ENCODE measurements around the gene IGFL4.

Gene IGFL4

DNA sequence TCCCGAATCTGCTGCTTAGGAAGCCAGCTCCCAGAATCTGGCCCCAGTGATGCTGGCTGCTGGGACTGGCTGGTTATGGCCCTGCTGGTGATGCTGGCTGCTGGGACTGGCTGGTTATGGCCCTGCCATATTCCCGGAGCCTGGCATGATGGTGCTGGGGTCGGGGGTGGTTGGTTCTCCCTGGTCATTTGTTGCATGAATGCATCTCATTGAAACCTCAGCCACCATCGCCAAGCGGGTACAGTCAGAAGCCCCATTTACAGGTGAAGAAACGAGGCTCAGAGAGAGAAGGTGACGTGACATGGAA is 20.0 kb downstream of the IGFL4 start:
- no peak overlapping the region for H3K9ac ChIP-seq (ENCODE audit: low read depth, low read length)
- peaks cover 15% of the 10 kb centered on the region; the same call in 1 of the 2 replicates for H3K4me1 ChIP-seq (ENCODE audit: insufficient read depth, low read length)
- H3K9me3 ChIP-seq (ENCODE audit: control insufficient read depth, insufficient read depth, low read length): peaks cover under 1% of the 10 kb centered on the region; the same call in 1 of the 2 replicates
- H3K36me3 ChIP-seq (ENCODE audit: insufficient read depth, low read length): no peaks in the 10 kb centered on the region

DNA sequence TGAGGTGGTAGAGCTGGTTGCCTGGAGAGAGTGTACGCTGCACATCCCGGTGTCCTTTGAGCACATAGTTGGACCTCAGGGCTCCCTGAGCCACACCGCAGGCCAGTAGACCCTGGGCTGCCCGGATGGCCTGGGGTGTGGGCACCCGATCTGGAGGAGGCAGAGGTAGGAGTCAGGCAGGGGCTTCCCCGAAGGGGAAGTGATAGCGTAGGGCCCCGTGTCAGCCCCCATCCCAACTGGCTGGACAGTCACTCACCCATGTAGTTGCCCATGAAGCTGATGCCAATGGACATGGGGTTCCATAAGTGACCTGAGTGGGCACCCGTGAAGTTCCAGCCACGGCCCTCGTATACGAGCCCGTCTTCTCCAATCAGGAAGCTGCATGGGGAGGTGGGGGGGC is 21.5 kb downstream of the IGFL4 start:
- Histone ChIP-seq H3K9ac (ENCODE audit: low read depth, low read length) (no peak overlapping the region), H3K9me3 (ENCODE audit: control insufficient read depth, insufficient read depth, low read length) (no peaks in the 10 kb centered on the region), H3K36me3 (ENCODE audit: insufficient read depth, low read length) (no peaks in the 10 kb centered on the region), H3K4me1 (ENCODE audit: insufficient read depth, low read length) (peaks cover 15% of the 10 kb centered on the region; the same call in 1 of the 2 replicates)

DNA sequence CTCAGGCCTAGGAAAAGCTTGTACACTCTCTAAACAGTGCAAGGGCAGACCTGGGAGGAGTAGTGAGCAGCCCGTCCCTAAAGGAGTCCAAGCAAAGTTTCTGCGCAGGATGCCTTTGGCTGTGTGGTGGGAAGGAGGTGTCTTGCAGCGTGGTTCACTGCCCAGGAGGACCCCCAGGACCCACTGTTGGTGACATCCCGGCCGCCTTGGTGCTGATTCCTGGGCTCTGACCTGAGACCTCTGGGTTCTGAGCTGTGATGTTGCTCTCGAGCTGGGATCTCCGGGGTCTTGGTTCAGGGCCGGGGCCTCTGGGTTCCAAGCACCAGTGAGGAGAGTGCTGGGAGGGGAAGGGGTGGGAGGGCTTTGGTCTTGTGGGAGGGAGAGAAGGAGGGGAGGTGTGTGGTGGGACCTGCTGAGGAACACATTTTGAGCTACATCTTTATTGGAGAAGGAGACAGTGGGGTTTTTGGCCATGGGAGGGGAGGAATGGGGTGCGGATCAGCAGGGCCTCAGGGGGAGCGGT is 22.0 kb downstream of the IGFL4 start:
- Histone ChIP-seq H3K9ac (ENCODE audit: low read depth, low read length) (no peak overlapping the region), H3K4me1 (ENCODE audit: insufficient read depth, low read length) (peaks cover 15% of the 10 kb centered on the region; the same call in 1 of the 2 replicates), H3K36me3 (ENCODE audit: insufficient read depth, low read length) (no peaks in the 10 kb centered on the region), H3K9me3 (ENCODE audit: control insufficient read depth, insufficient read depth, low read length) (no peaks in the 10 kb centered on the region)

DNA sequence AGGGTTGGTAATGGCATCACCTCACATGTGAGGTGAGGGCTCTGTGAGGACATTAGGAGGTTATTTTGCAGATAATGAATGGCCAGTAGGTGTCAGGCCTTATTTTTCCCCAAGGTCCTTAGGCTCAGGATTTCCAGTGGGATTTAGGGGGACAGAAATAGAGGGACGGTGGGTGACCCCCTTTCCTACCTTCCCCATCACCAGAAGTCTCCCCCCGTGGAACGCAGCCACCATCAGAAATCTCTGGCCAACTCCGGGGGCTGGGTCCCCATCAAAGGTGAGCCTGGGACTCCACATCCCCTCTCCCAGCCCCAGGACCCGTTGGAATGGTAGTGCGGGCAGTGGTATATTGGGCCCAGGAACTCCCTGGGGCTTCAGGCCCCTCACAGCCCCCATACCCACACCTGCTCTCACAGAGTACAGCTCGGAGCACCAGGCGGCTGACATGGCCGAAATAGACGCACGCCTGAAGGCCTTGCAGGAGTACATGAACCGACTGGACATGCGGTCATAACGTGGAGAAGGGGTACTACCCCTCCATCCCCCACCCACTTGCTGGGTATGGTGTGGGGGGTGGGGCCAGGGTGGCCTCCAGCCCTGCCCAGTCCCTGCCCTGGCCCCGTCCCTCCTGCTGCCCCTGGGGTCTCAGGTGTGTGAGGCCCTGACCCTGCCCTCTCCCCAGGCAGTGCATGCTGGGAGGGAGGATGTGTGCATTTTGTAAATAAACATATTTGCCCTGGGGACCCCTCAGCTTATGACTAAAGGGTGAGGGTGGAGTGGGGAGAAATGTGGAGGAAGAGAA is 22.7 kb downstream of the IGFL4 start:
- no peaks in the 10 kb centered on the region for H3K9me3 ChIP-seq (ENCODE audit: control insufficient read depth, insufficient read depth, low read length)
- peaks cover 15% of the 10 kb centered on the region; the same call in 1 of the 2 replicates for H3K4me1 ChIP-seq (ENCODE audit: insufficient read depth, low read length)
- H3K36me3 ChIP-seq (ENCODE audit: insufficient read depth, low read length): no peaks in the 10 kb centered on the region
- H3K9ac ChIP-seq (ENCODE audit: low read depth, low read length): no peak overlapping the region

DNA sequence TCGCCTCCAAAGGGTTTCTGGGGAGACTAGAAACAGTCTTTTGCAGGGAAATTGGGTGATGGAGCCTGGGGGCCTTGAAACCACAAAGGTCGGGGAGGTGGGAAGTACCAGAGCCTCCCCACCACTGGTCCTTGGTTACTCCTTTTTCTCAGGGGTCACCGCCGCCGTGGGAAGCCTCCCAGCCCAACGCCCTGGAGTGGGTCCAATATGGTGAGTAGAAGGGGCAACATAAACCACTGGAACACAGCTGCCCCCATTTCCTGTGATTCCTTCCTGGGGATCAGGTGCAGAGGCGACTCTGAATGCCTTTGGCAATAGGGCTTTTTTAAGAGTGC is 23.7 kb downstream of the IGFL4 start:
- no peaks in the 10 kb centered on the region for H3K36me3 ChIP-seq (ENCODE audit: insufficient read depth, low read length)
- H3K9me3 ChIP-seq (ENCODE audit: control insufficient read depth, insufficient read depth, low read length): no peaks in the 10 kb centered on the region
- no peak overlapping the region for H3K9ac ChIP-seq (ENCODE audit: low read depth, low read length)
- peaks cover 9% of the 10 kb centered on the region; the same call in 1 of the 2 replicates for H3K4me1 ChIP-seq (ENCODE audit: insufficient read depth, low read length)

DNA sequence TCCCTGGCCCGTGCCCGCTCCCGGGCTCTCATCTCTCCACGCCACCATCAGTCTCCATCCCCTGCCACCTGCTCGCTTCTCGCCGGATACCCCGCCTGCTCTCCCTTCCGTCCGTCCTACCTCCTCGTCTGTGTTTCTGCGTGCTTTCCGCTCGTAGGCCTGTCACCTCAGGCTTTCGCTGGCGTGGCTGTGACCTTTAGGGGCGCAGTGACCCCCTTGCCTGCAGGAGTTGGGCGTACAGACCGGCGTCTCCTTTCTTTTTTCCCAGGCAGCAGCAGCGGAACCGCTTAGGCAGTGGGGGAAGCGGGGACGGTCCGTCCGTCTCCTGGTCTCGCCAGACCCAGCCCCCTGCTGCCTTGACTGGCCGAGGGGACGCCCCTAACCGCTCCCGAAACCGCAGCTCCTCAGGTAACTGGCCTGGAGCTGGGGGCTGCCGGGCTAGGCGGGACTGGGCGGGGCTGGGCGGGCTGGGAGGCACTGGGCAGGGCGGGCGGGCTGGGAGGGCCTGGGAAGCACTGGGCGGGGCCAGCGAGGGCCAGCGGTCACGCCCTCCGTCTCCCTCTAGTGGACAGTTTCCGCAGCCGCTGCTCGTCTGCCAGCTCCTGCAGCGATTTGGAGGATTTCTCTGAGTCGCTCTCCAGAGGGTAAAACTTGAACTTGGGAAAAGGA is 24.2 kb downstream of the IGFL4 start:
- Histone ChIP-seq H3K36me3 (ENCODE audit: insufficient read depth, low read length) (no peaks in the 10 kb centered on the region), H3K9ac (ENCODE audit: low read depth, low read length) (peak overlapping the region; percentile 35; the same call in 1 of the 2 replicates), H3K4me1 (ENCODE audit: insufficient read depth, low read length) (peaks cover 4% of the 10 kb centered on the region; the same call in 1 of the 2 replicates), H3K9me3 (ENCODE audit: control insufficient read depth, insufficient read depth, low read length) (no peaks in the 10 kb centered on the region)

DNA sequence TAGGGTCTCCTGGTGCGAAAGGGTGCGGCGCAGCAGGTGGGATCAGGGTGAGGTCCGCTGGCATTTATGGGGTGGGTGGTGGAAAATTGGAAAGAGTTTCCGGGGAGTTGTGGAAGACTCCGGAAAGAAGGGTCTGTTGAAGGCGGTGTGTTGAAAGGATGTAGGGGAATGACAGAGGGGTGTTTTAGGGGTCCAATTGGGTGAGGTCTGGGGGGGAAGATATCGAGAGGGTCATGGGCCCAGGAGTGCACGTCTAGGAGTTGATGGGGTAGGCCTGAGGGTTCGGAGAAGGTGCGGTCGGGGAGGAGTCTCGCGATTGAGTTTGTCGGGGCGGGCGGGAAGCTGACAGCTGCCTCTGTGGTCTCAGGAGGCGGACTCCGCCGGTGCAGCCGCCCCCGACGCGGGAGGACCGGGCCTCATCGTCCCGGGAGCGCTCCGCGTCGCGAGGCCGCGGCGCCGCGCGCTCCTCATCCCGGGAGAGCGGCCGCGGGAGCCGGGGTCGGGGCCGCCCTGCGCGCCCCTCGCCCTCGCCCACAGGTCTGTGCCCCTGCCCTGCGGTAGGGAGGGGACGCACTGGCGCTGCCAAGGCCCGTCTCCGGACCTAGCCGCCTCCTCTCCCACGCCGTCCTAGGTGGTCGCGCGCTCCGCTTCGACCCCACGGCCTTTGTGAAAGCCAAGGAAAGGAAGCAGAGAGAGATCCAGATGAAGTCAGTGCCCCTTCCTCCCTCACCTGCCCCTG is 24.9 kb downstream of the IGFL4 start:
- no peaks in the 10 kb centered on the region for H3K36me3 ChIP-seq (ENCODE audit: insufficient read depth, low read length)
- H3K4me1 ChIP-seq (ENCODE audit: insufficient read depth, low read length): peaks cover 3% of the 10 kb centered on the region; the same call in 1 of the 2 replicates
- no peaks in the 10 kb centered on the region for H3K9me3 ChIP-seq (ENCODE audit: control insufficient read depth, insufficient read depth, low read length)
- peak overlapping the region; percentile 48; the same call in 1 of the 2 replicates for H3K9ac ChIP-seq (ENCODE audit: low read depth, low read length)

DNA sequence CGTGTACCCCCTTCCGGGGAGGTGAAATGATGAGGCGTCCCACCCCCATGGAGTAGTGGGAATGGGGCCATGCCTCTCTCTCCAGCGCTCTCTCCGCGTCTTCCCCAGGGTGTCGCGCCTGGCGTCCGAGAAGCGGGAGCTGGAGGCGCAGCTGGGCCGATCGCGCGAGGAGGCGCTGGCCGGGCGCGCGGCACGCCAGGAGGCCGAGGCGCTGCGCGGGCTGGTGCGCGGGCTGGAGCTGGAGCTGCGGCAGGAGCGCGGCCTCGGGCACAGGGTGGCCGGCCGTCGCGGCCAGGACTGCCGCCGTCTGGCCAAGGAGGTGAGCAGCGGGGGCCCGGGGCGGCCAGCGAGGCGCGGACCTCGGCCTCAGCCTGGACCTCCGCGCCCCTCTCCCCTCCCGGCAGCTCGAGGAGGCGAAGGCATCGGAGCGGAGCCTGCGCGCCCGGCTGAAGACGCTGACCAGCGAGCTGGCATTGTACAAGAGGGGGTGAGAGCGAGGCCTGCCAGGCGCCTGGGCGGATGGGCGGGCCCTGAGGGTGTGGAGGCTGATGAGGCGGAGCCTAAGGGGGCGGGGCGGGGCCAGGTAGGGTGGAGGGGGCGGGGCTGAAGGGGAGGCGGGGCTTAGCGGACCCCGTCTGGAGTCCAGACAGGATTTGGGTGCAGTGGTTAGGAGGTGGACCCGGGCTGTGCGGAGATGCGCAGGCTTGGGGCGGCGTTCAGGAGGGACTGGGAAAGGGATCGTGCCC is 25.7 kb downstream of the IGFL4 start:
- Histone ChIP-seq H3K36me3 (ENCODE audit: insufficient read depth, low read length) (no peaks in the 10 kb centered on the region), H3K4me1 (ENCODE audit: insufficient read depth, low read length) (peaks cover 3% of the 10 kb centered on the region; the same call in 1 of the 2 replicates), H3K9me3 (ENCODE audit: control insufficient read depth, insufficient read depth, low read length) (no peaks in the 10 kb centered on the region), H3K9ac (ENCODE audit: low read depth, low read length) (peak overlapping the region; percentile 61)

DNA sequence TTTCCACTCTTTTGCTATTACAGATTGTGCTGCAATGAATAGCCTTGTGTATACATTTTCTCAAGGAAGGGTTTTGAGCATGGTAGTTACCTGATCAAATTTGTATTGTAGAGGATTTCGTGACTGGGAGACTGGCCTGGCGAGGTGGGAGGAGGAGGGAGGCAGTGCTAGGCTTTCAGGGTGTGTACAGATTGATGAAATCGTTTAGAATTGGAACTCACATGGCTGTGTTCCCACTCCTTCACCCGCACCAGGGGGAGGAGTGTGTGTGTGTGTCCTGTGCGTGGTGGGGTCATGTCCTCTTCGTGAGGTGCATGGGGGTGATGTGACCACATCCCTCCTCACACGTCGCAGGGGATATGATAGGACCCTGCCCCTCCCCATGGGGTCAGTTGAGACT is 26.3 kb downstream of the IGFL4 start:
- no peaks in the 10 kb centered on the region for H3K9me3 ChIP-seq (ENCODE audit: control insufficient read depth, insufficient read depth, low read length)
- peak overlapping the region; percentile 61 for H3K9ac ChIP-seq (ENCODE audit: low read depth, low read length)
- H3K36me3 ChIP-seq (ENCODE audit: insufficient read depth, low read length): no peaks in the 10 kb centered on the region
- H3K4me1 ChIP-seq (ENCODE audit: insufficient read depth, low read length): peaks cover 3% of the 10 kb centered on the region; the same call in 1 of the 2 replicates

DNA sequence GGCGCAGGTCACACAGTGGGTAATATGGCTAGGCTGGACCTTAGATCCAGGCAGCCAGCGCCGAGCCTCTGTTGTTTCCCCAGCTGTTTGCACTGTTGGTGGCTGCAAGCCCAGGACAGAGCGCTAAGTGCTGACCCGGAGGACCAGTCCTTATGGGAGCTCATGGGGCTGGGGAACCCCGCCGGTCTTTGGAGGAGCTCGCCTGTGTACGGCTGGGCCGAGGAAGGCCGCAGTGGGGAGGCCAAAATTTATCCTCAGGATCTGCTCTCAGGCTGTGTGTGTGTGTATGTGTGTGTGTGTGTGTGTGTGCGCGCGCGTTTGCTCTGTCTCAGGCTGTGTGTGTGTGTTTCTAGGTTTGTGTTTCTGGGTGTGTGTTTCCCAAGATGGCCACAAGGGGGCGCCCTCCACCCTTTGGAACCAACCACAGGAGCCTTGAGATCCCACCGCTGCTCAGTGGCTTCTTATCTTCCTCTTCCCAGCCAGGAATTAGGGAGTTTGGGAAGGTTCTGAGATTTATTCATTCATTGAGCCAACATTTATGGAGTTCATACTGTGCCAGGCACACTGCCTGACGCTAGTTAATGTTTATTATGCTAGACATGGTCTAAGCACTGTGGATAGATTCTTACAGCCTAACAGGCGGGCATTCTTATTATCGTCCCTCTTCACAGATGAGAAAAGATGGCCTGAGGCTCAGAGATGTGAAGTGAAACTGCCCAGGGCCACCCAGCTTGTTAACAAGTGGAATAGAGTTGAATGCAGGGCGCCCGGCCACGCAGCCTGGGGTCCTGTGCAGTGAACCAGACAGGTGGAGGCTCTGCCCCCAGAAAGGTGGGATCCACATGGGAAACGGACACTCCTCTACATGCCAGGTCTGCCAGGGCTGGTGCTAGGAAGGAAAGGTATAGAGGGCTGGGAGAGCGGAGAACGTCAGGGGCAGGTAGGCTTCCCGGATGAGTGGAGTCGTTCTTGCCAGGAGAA is 31.0 kb downstream of the IGFL4 start:
- H3K9me3 ChIP-seq (ENCODE audit: control insufficient read depth, insufficient read depth, low read length): no peaks in the 10 kb centered on the region
- no peaks in the 10 kb centered on the region for H3K36me3 ChIP-seq (ENCODE audit: insufficient read depth, low read length)
- no peaks in the 10 kb centered on the region; the same call in 1 of the 2 replicates for H3K4me1 ChIP-seq (ENCODE audit: insufficient read depth, low read length)
- H3K9ac ChIP-seq (ENCODE audit: low read depth, low read length): no peak overlapping the region

DNA sequence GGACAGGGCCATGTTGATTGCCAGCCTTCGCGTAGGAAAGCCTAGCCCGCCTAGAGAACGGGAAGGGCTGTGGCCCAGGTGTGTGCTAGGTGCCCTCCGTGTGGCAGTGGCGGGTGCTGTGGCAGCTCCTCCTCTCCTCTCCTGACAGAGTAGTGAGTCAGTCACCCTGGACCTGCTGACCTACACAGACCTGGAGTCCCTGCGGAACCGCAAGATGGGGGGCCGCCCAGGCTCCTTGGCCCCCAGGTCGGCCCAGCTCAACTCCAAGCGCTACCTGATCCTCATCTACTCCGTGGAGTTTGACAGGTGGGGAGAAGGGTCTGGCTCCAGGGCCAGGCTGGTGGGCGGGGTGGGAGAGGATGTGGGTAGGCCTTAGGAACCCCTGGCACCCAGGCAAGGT is 34.4 kb downstream of the IGFL4 start:
- Histone ChIP-seq H3K4me1 (ENCODE audit: insufficient read depth, low read length) (no peaks in the 10 kb centered on the region), H3K9ac (ENCODE audit: low read depth, low read length) (no peak overlapping the region), H3K36me3 (ENCODE audit: insufficient read depth, low read length) (no peaks in the 10 kb centered on the region), H3K9me3 (ENCODE audit: control insufficient read depth, insufficient read depth, low read length) (no peaks in the 10 kb centered on the region)

DNA sequence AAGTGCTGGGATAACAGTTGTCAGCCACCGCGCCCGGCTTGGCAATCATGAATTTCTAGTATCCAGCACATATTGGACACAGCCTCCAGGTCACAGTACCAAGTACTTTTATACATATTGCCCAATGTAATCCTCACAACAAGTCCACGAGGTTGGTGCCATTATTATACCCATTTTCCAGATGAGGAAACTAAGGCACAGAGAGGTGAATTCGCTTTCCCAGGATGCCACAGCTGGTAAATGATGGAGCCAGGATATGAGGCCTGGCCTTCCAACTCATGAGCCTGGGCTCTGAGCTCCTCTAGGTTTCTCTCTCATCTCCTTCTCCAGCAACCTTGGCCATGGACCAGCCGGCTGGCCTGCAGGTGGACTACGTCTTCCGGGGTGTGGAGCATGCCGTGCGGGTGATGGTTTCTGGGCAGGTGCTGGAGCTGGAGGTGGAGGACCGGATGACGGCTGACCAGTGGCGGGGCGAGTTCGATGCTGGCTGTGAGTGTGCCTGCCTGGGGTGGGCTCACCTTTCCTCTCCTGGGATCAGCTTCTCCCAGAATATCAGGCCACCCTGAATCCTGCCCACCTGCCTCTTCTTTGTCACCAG is 38.0 kb downstream of the IGFL4 start:
- Histone ChIP-seq H3K4me1 (ENCODE audit: insufficient read depth, low read length) (no peaks in the 10 kb centered on the region), H3K36me3 (ENCODE audit: insufficient read depth, low read length) (no peaks in the 10 kb centered on the region), H3K9ac (ENCODE audit: low read depth, low read length) (no peak overlapping the region), H3K9me3 (ENCODE audit: control insufficient read depth, insufficient read depth, low read length) (no peaks in the 10 kb centered on the region)
